ENCODE results near the gene TLE6.
"Not testable (repeated sequence)": the region's sequence is repeated elsewhere in the genome, so short reads cannot be mapped to it uniquely, and the experiment has no call there.

Gene TLE6

DNA sequence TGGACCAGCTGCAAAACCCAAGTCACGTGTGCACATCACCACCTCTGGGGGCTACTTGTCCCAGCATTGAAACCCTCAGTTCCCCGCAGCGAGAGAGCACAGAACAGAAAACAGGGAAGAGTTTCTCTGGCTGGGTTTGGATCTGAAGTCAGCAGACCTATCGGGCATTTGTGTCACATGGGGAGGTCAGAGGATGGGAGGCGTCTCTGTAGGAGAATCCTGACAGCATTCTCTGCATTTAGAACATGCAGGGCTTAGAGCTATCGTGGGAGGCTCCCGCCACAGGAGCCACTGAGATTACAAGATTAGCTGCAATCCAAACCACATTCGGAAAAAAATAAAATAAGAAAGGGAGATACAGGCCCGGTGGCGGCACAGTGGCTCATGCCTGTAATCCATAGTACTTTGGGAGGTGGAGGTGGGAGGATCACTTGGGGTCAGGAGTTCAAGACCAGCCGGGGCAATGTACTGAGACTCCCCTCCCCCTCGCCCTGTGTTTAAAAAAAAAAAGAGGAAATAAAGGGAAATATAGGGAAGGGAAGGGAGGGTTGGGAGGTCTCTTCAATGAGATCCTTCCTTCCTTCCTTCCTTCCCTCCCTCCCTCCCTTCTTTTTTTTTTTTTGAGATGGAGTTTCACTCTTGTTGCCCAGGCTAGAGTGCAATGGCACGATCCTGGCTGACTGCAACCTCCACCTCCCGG lies 2.9 kb upstream of the TLE6 start:
- no peak for DNase-seq (ENCODE audit: low spot score)

DNA sequence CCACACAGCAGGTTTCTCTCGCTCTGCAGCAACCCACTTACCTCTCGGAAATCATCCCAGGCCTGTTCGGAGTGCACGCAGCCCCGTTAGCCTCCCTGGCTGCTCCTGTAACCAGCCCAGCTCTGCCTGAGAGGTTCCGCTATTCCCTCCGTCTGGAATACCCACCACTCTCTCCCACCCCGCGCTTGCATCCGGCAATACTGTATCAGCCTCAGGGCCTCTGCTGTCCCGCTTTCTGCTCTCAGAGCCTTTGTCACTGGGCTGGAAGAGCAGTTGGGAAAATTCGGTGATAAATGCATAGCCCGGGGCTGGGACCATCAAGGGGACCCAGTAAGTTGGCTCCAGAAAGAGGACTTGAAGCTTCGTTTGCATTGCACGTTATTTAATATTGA lies 759 bp upstream of the TLE6 start:
- no peak for DNase-seq (ENCODE audit: low spot score)

DNA sequence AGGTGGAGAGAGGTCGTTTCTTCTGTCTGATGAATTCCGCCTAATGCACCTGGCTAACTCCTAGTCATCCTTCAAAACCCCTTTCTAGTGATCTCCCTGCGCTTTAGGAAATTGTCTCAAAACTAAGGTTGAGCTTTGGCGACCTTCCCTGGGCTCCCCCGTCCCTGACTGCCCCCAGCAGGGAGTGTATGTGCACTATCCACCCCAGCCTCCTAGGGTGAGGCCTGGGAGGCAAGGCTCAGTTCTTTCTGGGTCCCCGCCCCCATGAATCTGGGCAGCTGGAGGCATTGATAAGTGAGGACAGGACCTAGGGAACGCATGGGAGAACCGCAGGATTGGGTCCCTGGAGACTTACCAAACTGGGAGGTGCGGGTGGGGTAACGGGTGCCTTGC lies 378 bp downstream of the TLE6 start:
- DNase-seq (ENCODE audit: low spot score), result no peak

DNA sequence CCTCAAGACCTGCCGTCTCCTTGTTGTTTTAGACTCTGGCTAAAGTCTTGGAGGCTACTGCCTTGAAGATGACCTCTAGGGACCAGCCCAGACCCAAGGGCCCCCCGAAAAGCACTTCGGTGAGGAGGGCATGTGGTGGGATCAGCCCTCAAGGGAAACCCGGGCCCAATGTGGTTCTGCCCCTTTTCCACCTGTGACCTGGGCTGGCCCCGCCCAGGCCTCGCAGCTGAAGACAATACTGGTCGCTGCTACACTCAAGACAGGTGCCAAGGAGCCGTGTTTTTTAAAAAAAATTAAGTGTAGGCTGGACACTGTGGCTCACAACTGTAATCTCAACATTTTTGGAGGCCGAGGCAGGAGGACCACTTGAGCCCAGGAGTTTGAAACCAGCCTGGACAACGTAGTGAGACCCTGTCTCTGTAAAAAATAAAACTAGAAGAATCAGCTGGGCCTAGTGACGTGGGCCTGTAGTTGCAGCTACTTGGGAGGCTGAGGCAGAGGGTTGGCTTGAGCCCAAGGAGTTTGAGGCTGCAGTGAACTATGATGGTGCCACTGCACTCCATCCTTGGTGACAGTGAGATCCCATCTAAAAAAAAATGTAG lies 903 bp downstream of the TLE6 start:
- DNase-seq (ENCODE audit: low spot score), result no peak

DNA sequence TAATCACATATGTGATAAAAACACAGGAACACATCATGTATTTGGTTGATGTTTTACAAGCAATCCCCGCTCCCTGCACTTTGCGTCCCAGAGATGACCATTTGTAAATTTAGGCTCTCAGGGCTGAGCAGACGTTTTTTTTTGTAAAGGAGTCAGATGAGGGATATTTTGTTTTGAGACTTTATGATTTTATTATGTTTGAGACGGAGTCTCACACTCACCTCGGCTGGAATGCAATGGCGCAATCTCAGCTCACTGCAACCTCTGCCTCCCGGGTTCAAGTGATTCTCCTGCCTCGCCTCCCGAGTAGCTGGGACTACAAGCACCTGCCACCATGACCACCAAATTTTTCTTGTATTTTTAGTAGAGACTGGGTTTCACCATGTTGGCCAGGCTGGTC lies 1.4 kb downstream of the TLE6 start:
- DNase-seq (ENCODE audit: low spot score), result no peak

DNA sequence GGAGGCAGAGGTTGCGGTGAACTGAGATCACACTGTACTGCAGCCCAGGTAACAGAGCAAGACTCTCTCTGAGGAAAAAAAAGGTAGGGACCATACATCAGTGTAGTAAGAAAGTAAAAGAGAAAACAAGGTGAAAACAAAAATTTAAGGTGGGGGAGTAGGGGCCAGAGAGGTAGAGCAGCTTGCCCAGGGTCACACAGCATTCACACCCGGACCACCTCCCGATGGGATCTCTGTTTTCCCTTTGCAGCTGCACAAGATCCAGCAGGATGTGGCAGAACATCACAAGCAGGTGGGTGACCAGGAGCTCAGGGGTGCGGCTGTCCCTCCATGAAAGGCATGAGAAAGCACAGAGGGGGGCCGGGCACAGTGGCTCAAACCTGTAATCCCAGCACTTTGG lies 4.5 kb downstream of the TLE6 start:
- no peak for DNase-seq (ENCODE audit: low spot score)

DNA sequence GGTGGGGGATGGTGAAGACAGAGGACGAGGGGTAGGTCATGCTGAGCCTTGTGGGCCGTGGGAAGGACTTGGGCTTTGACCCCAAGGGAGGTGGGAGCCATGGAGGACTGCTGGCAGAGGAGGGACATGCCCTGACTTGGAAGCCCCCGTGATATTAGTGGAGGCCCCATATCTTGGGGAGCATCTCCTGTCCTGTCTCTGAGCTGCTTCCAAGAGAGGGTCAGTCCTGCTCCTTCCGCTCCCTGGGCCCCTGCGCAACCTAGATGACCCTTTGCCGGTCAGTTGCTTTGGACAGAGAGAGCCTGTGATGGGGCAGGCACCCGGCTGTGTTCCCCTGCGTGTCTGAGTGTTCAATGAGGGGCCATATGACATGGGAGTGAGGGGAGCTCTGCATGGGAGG lies 5.2 kb downstream of the TLE6 start:
- DNase-seq (ENCODE audit: low spot score), result no peak

DNA sequence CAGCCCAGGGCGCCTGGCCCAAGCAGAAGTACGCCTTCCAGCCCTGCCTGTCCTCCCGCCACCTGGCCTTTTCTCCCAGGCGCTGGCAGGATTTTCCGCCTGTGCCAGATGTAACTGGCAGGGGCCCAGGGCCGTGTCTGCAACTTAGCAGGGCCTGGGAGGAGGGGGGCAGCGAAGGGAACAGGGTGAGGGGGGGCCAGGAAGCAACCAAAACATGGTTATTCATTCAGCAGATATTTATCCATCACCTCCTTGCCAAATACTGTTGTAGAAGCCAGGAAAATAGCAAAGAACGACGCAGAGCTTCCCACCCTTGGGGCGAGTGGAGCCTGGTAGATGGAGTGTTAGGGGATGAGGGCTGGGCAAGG lies 5.6 kb downstream of the TLE6 start:
- peak; percentile 85 for DNase-seq (ENCODE audit: low spot score)

DNA sequence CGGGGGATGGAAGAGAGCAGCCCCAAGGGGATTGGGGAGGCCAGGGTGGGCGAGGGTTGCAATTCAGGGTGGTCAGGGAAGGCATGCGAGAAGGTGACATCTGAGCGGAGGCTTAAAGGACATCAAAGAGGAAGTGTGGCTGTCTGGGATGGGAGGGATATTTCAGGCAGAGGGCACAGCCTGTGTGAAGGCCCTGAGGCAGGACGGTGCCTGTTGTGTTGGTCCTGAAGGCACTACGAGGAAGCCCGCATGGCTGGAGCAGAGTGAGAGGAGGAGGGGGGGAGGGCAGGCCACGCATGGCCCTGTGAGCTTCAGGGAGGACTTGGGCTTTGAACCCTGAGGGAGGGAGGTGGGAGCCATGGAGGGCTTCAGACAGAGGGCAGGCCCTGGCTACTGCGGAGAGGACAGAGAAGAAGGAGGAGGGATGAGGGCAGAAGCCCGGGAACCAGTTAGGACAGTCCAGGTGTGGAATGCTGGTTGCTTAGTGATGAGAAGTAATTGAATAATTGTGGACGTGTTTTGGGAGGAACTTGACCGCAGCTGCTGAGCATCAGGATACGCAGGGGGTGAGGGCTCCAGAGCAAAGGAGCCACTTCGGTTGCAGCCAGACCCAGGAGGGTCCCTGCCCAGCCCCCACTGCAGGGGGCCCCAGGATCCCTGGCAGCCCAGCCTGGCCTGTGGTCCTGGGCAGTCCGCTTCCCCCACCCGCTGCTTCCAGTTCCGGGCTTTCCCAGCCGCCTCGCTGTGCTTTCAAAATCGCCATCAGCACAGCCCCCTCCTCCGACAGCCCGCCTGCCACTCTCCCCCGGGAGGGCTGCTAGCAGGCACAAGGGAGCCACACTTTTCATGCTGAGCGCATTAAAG lies 6.2 kb downstream of the TLE6 start:
- peak; percentile 75 for DNase-seq (ENCODE audit: low spot score)

DNA sequence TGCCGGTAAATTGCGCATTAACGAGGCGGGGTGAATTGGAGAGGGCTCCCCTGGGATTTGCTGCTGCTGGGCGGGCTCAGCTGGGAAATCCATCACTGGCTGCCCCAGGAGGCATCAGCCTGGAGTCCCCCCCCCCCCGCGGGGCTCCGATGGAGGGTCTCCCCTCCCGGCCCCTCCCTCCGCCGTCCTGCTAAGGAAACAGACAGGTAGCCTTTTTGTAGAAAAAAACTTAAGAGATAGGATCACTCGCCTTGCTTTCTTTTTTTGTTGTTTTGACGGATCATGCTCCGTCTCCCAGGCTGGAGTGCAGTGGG lies 6.8 kb downstream of the TLE6 start:
- peak; percentile 66 for DNase-seq (ENCODE audit: low spot score)

DNA sequence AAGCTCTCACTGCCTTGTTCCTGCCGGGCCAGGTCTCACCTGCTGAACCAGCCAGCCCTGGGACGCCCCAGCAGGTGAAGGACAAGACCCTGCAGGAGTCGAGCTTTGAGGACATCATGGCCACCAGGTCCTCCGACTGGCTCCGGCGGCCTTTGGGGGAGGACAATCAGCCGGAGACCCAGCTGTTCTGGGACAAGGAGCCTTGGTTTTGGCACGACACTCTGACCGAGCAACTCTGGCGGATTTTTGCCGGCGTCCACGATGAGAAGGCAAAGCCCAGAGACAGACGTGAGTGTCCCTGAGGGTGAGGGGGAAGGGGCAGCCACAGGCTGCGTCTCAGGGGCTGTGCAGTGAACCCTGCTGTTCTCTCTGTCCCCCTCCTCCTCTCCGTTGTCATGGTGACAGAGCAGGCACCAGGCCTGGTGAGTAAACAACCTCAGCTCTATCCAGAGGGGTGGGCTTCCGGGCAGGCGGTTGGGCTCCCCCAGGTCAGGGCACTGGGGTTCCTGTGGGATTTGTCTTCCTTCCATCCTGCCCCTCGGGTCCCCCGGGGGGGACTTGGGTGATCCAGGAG lies 9.7 kb downstream of the TLE6 start:
- DNase-seq (ENCODE audit: low spot score), result no peak

DNA sequence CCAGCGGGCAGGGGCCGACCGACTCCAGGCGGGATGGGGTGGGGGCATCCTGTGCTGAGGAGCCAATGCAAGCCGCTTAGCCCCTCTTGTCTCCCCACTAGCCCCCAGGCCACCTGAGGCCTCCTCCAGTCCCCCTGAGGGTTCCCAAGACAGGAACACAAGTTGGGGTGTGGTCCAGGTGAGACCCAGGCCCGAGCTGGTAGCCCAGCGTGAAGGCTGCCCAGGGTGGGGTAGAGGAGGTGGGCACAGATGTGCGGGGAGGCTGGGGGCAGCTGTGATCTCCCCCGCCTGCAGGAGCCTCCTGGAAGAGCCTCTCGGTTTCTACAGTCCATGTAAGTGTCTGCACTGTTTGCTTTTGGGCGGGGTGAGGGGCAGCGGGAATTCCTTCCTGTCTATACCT lies 10.4 kb downstream of the TLE6 start:
- DNase-seq (ENCODE audit: low spot score), result peak; percentile 3

DNA sequence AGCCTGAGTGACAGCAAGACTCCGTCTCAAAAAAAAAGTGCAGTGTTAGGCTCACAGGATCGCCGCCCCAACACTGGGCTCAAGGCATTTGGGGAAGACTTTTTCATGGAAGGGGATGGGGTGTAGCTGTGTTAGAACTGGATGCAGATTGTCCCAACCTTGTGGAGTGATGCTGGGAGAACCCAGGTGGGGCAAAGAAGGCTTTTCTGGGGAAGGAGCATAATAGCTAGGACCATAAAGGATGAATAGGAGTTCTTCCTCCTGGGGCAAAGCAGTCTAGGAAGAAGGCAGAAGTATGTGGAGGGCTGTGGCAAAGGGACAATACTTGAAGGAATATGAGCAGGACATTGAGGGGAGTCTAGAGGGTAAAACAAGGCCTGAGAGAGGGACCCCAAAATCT lies 11.2 kb downstream of the TLE6 start:
- DNase-seq (ENCODE audit: low spot score), result no peak

DNA sequence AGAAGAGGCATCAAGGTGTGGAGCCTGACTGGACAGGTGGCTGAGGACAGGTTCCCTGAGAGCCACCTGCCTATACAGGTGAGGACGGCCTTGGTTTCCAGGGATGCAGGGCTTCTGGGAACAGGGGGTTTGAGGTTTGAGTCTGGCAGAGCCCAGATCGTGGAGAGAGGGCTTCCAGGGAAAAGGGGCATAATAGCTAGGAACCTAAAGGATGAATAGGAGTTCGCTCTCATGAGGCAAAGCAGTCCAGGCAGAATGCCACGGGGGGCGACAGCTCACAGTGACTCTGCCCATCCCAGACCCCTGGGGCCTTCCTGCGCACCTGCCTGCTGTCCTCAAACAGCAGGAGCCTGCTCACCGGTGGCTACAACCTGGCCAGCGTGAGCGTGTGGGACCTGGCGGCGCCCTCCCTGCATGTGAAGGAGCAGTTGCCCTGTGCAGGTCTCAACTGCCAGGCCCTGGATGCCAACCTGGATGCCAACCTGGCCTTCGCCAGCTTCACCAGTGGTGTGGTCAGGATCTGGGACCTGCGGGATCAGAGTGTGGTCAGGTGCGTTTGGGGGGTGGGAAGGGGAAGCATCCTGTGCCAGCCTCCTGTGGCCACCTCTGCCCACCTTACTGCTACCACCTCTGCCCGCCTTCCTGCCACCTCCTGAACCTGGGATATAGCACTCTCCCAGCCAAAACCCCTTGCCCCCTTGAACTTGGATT lies 12.0 kb downstream of the TLE6 start:
- DNase-seq (ENCODE audit: low spot score), result no peak

DNA sequence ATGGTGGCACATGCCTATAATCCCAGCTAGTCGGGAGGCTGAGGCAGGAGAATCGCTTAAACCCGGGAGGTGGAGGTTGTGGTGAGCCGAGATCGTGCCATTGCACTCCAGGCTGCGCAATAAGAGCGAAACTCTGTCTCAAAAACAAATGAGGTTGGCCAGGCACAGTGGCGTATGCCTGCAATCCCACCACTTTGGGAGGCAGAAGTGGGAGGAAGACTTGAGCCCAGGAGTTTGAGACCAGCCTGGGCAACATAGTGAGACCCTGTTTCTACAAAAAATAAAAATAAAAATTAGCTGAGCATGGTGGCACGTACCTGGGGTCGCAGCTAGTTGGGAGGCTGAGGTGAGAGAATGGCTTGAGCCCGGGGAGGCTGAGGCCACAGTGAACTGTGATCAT lies 15.0 kb downstream of the TLE6 start:
- DNase-seq (ENCODE audit: low spot score), result not testable (repeated sequence)

DNA sequence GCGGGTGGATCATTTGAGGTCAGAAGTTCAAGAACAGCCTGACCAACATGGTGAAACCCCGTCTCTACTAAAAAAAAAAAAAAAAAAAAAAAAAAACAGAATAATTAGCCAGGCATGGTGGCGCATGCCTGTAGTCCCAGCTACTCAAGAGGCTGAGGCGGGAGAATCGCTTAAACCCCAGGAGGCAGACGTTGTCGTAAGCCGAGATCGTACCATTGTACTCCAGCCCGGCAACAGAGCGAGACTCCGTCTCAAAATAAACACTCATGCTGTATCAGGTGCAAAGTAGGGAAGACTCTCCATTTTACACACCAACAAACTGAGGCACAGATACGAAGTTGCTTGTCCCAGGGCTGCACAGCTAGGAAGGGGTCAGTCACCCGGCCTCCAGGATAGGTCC lies 15.6 kb downstream of the TLE6 start:
- no peak for DNase-seq (ENCODE audit: low spot score)

DNA sequence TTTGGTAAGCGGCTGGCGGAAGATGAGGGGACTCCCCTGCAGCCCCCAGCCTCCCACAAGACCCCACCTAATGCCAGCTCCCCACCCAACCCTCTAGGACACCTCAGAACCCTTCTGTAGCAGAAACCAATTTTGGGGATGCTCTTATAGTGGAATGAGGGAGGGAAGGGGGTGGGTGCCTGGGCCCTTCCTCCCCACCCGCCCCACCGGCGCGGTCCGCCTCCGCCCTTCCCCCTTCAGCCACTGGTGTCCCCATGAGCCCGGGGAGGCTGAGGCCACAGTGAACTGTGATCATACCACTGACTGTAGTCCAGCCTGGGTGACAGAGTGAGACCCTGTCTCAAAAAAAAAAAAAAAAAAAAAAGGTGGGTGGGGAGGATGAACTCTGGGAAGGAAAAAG lies 16.2 kb downstream of the TLE6 start:
- no peak for DNase-seq (ENCODE audit: low spot score)

DNA sequence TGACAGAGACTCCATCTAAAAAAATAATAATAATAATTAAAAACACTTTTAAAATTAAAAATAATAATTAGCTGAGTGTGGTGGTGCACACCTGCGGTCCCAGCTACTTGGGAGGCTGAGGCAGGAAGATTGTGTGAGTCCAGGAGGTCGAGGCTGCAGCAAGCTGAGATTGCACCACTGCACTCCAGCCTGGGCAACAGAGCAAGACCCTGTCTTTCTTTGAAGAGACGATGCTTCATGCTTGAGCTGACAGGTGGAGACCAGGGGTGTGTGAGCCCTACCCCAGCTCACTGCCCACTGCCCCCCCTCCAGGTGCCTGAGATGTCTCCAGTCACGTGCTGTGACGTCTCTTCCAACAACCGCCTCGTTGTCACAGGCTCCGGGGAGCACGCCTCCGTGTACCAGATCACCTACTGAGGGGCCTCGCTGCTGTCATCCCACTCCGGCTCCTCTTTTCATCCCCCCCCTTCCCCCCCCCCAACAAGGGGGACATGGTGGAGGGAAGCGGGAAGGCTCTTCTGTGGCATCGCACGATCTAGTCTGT lies 17.3 kb downstream of the TLE6 start:
- no peak for DNase-seq (ENCODE audit: low spot score)

DNA sequence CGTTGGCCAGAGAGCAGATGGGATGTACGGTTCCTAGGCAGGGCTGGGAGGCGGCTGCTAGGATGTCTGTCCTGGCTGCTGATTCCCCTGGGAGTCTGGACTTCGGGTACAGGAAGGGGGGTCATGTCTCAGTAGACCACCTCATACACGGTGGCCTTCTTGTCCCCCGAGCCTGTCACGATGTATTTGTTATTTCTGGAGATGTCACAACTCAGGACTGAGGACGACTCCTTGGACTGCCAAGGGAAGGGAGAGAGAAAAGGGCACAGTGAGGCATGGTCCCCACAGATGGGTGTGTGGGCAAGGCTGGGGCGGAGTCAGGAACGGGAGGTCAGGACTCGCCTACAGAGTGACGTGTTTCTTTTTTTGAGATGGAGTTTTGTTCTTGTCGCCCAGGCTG lies 20.4 kb downstream of the TLE6 start:
- no peak for DNase-seq (ENCODE audit: low spot score)

DNA sequence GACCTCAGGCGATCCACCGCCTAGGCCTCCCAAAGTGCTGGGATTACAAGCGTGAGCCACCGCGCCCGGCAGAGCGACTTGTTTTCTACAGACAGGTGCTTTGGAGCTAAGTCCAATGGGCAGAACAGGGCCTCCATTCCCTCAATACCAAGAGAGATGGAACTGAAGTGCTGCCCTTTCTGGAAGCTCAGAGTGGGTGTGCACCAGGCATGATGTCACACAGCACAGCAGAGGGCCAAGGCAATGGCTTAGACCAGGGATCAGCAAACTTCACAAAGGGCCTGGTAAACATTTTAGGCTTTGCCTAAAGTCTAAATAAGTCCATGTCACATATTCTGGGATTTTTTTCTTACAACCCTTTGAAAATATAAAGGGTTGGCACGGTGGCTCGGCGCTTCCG lies 21.3 kb downstream of the TLE6 start:
- DNase-seq (ENCODE audit: low spot score), result no peak

DNA sequence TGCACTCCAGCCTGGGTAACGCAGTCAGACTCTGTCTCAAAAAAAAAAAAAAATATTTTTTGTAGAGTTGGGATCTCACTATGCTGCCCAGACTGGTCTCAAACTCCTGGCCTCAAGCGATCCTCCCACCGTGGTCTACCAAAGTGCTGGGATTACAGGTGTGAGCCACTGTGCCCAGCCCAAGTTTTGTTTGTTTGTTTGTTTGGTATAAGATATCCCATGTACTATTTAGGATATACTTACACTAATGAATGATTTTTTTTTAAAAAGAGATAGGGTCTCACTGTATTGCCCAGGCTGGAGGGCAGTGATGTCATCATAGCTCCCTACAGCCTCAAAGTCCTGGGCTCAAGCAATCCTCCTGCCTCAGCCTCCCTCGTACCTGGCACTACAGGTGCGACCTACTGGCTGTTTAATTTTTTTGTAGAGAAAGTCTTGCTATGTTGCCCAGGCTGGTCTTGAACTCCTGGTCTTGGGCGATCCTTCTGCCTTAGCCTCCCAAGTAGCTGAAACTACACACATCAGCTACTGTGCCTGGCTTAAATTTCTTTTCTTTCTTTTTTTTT lies 24.0 kb downstream of the TLE6 start:
- no peak for DNase-seq (ENCODE audit: low spot score)

DNA sequence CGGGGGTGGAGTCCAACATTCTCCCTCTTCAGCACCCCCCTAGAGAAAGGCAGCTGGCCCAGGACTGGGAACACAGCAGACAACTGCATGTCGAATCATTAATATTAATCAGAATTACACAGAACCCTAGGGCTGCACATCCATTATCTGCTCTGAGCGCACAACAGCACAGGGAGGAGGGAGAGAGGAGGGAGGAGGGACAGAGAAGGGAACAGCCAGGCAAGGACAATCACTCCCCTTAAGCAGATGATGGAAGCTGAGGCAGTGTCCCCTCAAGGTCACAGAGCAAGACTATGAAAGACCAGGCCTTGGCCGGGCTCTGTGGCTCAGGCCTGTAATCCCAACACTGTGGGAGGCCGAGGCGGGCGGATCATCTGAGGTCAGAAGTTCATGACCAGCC lies 25.7 kb downstream of the TLE6 start:
- no peak for DNase-seq (ENCODE audit: low spot score)

Measured in GM03348 (cell line).